ENCODE data around the gene HPS4. TPM values are rescaled to one million over a fixed set of nuclear protein-coding genes. Genes with fewer than 3 reads are reported as not detected.

HPS4 gene
- 24.8 and 25.8 TPM in 2 replicates for total RNA-seq

GRCh38 chr22:26483439-26484359 lies at the start of gene HPS4, which contains the start of gene SRRD:
TSS of gene HPS4 (minus strand) at chr22:26483783. CDS start at chr22:26481762, 2,021 bp downstream.
TSS of gene SRRD (plus strand) at chr22:26483877. CDS start at chr22:26483891, 14 bp downstream.

GRCh38 chr22:26512149-26512793 lies 28.7 kb upstream of the HPS4 start, which contains the start of gene TFIP11:
TSS of gene TFIP11 (minus strand) at chr22:26512473. CDS start at chr22:26510272, 2,201 bp downstream.

GRCh38 chr22:26428515-26429457 lies 54.8 kb downstream of the HPS4 start, which contains the start of gene ASPHD2:
TSS of gene ASPHD2 (plus strand) at chr22:26429260. CDS start at chr22:26433616, 4,356 bp downstream.

Other genes starting within 250 kb of the HPS4 start
- gene ASPHD2, start 54.5 kb downstream of the HPS4 start, total RNA-seq: 4.4 and 5.4 TPM in 2 replicates
- 17.8 and 22.0 TPM in 2 replicates for gene SRRD, start 94 bp upstream of the HPS4 start, total RNA-seq
- gene TFIP11, start 28.7 kb upstream of the HPS4 start, total RNA-seq: 21.7 and 22.2 TPM in 2 replicates
- gene TPST2, start 106.3 kb upstream of the HPS4 start, total RNA-seq: 32.6 and 40.2 TPM in 2 replicates
- not detected in 2 replicates for gene CRYBB1, start 134.2 kb upstream of the HPS4 start, total RNA-seq
- not detected in 2 replicates for gene CRYBA4, start 138.2 kb upstream of the HPS4 start, total RNA-seq
- gene MIAT, start 173.8 kb upstream of the HPS4 start, total RNA-seq: 0.21 and 0.37 TPM in 2 replicates